Parathyroid adenoma (tissue), 2 donors: ENCODE data around the gene NLRP9.

Source experiments
- H2AFZ ChIP-seq: fragments of 300-600 bp; sonication (generic); one replicate; pipeline ENCODE4 v1.7.0; 2017; ENCODE audit warnings: antibody characterized with exemption, mild to moderate bottlenecking
- H3K27ac ChIP-seq: fragments of 300-600 bp; sonication (generic); one replicate; pipeline ENCODE4 v1.7.0; 2017
- H3K27me3 ChIP-seq: fragments of 300-600 bp; sonication (generic); one replicate; pipeline ENCODE4 v1.7.0; 2017; ENCODE audit warnings: low read length; ENCODE audit not compliant: control insufficient read depth, insufficient read depth
- H3K36me3 ChIP-seq: fragments of 300-600 bp; sonication (generic); one replicate; pipeline ENCODE4 v1.7.0; 2017; ENCODE audit warnings: low read length; ENCODE audit not compliant: control insufficient read depth, insufficient read depth
- H3K4me1 ChIP-seq: fragments of 300-600 bp; sonication (generic); one replicate; pipeline ENCODE4 v1.7.0; 2017; ENCODE audit warnings: control low read depth
- H3K4me2 ChIP-seq: fragments of 300-600 bp; sonication (generic); one replicate; pipeline ENCODE4 v1.7.0; 2017; ENCODE audit warnings: low read length
- H3K4me3 ChIP-seq: fragments of 300-600 bp; sonication (generic); one replicate; pipeline ENCODE4 v1.7.0; 2017; ENCODE audit warnings: low read depth, low read length
- H3K79me2 ChIP-seq: fragments of 300-600 bp; sonication (generic); one replicate; pipeline ENCODE4 v1.7.0; 2017; ENCODE audit warnings: control low read depth
- H3K9ac ChIP-seq: fragments of 300-600 bp; sonication (generic); one replicate; pipeline ENCODE4 v1.7.0; 2017; ENCODE audit warnings: mild to moderate bottlenecking
- H3K9me3 ChIP-seq: fragments of 300-600 bp; sonication (generic); one replicate; pipeline ENCODE4 v1.7.0; 2017; ENCODE audit warnings: low read length; ENCODE audit not compliant: control insufficient read depth
- CTCF ChIP-seq: fragments of 300-600 bp; sonication (generic); IDR thresholded peaks from one replicate; pipeline ENCODE4 v1.7.0; 2017; ENCODE audit warnings: antibody characterized with exemption, mild to moderate bottlenecking
- donor health status: primary hyperparathyroidism.

The NLRP9 gene

DNA sequence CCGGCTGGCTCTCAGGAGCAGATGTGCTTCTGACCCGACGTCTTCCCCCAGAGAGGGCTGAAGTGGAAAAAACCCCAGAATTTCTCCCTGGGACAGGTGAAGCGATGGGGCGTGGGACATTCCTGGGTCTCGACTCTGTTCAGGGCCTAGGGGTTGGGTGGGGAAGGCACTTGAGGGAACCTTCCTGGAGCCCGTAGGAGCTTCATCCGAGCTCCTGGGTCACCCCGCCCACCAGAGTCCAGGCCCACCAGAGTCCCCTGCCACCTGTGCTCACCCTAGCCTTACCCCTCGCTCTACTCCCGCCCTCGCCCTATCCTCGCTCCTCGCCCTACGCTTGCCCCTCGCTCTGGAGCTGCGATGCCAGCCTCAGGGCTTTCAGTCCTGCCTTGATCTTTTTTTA lies 39.9 kb downstream of the NLRP9 start:
- Histone ChIP-seq H3K27me3 (no peaks in the 10 kb centered on the region), H2AFZ (no peak overlapping the region), H3K27ac (no peak overlapping the region), H3K79me2 (no peaks in the 10 kb centered on the region), H3K36me3 (no peaks in the 10 kb centered on the region), H3K4me2 (no peak overlapping the region), H3K9me3 (no peaks in the 10 kb centered on the region), H3K4me3 (no peak overlapping the region), H3K9ac (no peak overlapping the region), H3K4me1 (no peaks in the 10 kb centered on the region)
- TF ChIP-seq CTCF: no peak

- H3K27ac ChIP-seq: no peak overlapping the region
- H3K36me3 ChIP-seq: no peaks in the 10 kb centered on the region
- H3K4me2 ChIP-seq: no peak overlapping the region
- TF ChIP-seq CTCF: no peak
- no peak overlapping the region for H3K9ac ChIP-seq
- no peaks in the 10 kb centered on the region for H3K9me3 ChIP-seq
- H3K27me3 ChIP-seq: no peaks in the 10 kb centered on the region
- H3K79me2 ChIP-seq: no peaks in the 10 kb centered on the region
- H3K4me3 ChIP-seq: no peak overlapping the region
- no peaks in the 10 kb centered on the region for H3K4me1 ChIP-seq
- H2AFZ ChIP-seq: no peak overlapping the region
Measured at GRCh38 chr19:55697698-55698097, 40.5 kb downstream of the NLRP9 start.

DNA sequence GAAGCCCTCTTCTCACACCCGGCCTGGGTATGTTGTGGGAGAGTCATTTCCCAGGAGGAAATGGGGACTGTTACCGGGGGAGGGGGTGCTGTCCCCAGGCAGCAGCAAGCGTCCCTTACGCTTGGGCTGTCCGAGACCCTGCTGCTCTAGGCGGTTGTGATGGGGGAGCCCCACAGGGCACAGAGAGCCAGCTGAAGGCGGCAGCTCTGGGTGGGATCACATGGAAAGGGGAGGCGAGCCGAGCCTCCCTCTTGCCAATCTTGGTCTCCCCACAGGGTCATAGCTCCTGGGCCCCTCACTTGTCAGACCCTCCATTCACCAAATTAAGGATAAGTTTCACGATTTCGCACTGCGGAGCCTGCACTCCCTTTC lies 41.1 kb downstream of the NLRP9 start:
- Histone ChIP-seq H3K4me2 (no peak overlapping the region), H3K36me3 (no peaks in the 10 kb centered on the region), H3K79me2 (no peaks in the 10 kb centered on the region), H2AFZ (no peak overlapping the region), H3K27me3 (no peaks in the 10 kb centered on the region), H3K9ac (no peak overlapping the region), H3K9me3 (no peaks in the 10 kb centered on the region), H3K4me1 (no peaks in the 10 kb centered on the region), H3K4me3 (no peak overlapping the region), H3K27ac (no peak overlapping the region)
- TF ChIP-seq CTCF: no peak

DNA sequence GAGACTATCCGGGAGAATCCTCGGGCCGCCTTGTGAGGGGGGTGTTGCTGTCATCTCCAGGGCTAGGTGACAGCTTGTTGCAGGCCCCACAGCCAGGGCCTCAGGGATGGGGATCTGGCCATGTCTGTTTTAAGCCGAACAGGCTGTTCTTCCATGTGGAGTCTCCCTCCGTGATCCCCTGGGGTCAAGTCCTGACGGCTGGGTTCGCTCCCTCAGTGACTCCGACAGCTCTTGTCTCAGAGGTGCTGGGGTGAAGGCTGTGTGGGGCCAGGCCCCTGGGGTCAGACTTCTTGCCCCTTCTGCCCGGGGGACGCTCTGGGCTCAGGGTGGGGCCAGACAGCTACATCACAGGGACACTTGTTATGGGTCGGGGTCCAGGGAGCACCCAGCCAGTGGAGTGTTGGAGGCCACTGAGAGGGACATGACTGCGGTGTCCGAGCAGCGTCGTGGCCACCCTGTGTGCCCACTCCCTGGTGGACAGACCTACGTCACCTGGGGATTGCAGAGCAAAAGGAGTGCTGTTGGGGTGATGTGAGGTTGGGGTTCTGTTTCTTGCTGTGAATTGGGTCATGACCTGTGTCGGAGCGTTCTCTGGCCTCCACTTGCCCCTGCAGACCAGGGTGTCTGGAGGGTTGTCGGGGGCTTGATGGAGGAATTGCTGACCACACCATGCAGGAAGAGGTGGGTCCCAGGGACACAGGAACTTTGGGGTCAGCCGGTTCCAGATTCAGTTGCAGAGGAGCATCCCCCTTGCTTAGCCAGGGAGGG lies 41.7 kb downstream of the NLRP9 start:
- H3K27me3 ChIP-seq: no peaks in the 10 kb centered on the region
- no peaks in the 10 kb centered on the region for H3K36me3 ChIP-seq
- no peak overlapping the region for H3K27ac ChIP-seq

More for the DNA sequence above, 41.7 kb downstream of the NLRP9 start:
- no peak for TF ChIP-seq CTCF
- Histone ChIP-seq H3K4me1 (no peaks in the 10 kb centered on the region), H3K4me3 (no peak overlapping the region), H3K9ac (no peak overlapping the region), H3K79me2 (no peaks in the 10 kb centered on the region), H2AFZ (no peak overlapping the region), H3K9me3 (no peaks in the 10 kb centered on the region), H3K4me2 (no peak overlapping the region)
